ENCODE results near the gene XRRA1. TPM values are rescaled to one million over a fixed set of nuclear protein-coding genes. Genes with fewer than 3 reads are reported as not detected.

Gene XRRA1
- total and polyA plus RNA-seq, 2 of the 4 experiments (the other 2 are of a cell fraction): 5.4 to 6.3 TPM

DNA sequence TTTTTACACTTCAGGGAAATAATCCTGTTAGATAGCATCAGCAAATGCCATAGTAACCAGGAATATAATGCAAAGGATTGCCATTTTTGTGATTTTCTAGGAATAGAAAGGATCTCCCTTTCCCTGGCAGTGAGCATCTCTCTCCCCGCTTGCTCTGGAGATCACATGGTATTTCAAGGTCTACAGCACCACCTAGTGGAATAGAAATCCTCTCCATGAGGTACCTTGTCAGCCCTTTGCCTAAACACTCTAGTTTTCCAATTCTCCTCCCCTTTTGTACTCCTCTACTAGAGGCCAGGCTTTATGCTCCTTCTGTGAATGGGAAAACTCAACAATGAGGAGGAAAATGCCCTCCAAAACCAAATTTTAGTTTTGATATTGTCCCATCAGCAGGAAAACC is 78.4 kb downstream of the XRRA1 start:
- no peak overlapping the region for H2BK5ac ChIP-seq (ENCODE audit: low read depth, low read length, poor library complexity, severe bottlenecking)
- no peaks in the 10 kb centered on the region for H3K4me1 ChIP-seq (ENCODE audit: control insufficient read depth, insufficient read depth, low read length)
- H3K4ac ChIP-seq (ENCODE audit: low read depth, low read length): no peak overlapping the region
- no peak overlapping the region for H2BK20ac ChIP-seq (ENCODE audit: low read depth, low read length)
- DNase-seq (peak; percentile 66), ATAC-seq (ENCODE audit: low read depth) (peak; percentile 54; the same call in 1 of the 2 replicates)
- no peaks in the 10 kb centered on the region for H3K9me1 ChIP-seq (ENCODE audit: insufficient read depth, low read length)
- ChIA-PET POLR2A (ENCODE audit: unreplicated experiment) (no interaction called here), CTCF (no interaction called here)
- peaks cover 18% of the 10 kb centered on the region for H3K36me3 ChIP-seq (ENCODE audit: control insufficient read depth, insufficient read depth, low read length)
- H3K23ac ChIP-seq (ENCODE audit: low read depth, low read length): no peak overlapping the region
- H4K91ac ChIP-seq (ENCODE audit: insufficient read depth, low read depth, low read length): no peak overlapping the region
- H3K4me3 ChIP-seq (ENCODE audit: insufficient read depth, low read depth, low read length): no peak overlapping the region
- in situ Hi-C loops (cut with MboI; ENCODE audit: low sequenced_read_pairs) (loop anchor here (25.0 kb wide), 1 partner anchor 258 kb away; no protein-coding TSS in a partner anchor), intact Hi-C loops (cut with micrococcal nuclease) (loop anchor here (10.0 kb wide), 1 partner anchor 256 kb away; no protein-coding TSS in a partner anchor), dilution Hi-C loops (cut with HindIII; ENCODE audit: low sequenced_read_pairs, unreplicated experiment) (no loop called here)
- H3K27ac ChIP-seq (ENCODE audit: insufficient read depth, low read length): no peak overlapping the region
- BruUV-seq (replicated peaks): no TSS peak
- H2AK9ac ChIP-seq (replicated peaks; ENCODE audit: low read depth, low read length, poor library complexity): no peak overlapping the region
- H3K9ac ChIP-seq (ENCODE audit: low read depth, low read length): no peak overlapping the region
- WGBS, 2 experiments (ENCODE audit: extremely low coverage in 2 of 2, insufficient read length in 1 of 2): no CpG with 5 or more reads among the region's 1 CpG
- H2AK5ac ChIP-seq (ENCODE audit: low read depth, low read length): no peak overlapping the region
- H2BK15ac ChIP-seq (ENCODE audit: low read depth, low read length): no peak overlapping the region
- no peak overlapping the region for H3K4me2 ChIP-seq (ENCODE audit: low read depth, low read length)
- no peak overlapping the region for H2AFZ ChIP-seq (replicated peaks; ENCODE audit: low read length, poor library complexity)
- no peak overlapping the region for H3K18ac ChIP-seq (ENCODE audit: low read depth, low read length)
- no peaks in the 10 kb centered on the region for H3K27me3 ChIP-seq (ENCODE audit: control insufficient read depth, insufficient read depth, low read length)
- H4K20me1 ChIP-seq (ENCODE audit: insufficient read depth, low read length): no peaks in the 10 kb centered on the region
- no peak overlapping the region for H3K56ac ChIP-seq (ENCODE audit: extremely low read depth, insufficient read depth, low read length)
- no peak overlapping the region for H4K8ac ChIP-seq (ENCODE audit: low read depth in 2 of 2, low read length in 2 of 2)
- peaks cover 43% of the 10 kb centered on the region for H3K9me3 ChIP-seq (ENCODE audit: control insufficient read depth, insufficient read depth, low read length)
- H3K79me1 ChIP-seq (ENCODE audit: low read depth in 1 of 2, low read length in 2 of 2): no peaks in the 10 kb centered on the region; a peak in 2 of 4 replicates
- H3K14ac ChIP-seq (replicated peaks; ENCODE audit: low read depth, low read length): no peak overlapping the region
- no peak for TF ChIP-seq NFE2L2 (IDR thresholded peaks at IDR 0.05; ENCODE audit: low read depth, low read length)
- TF ChIP-seq, protein P1, sequence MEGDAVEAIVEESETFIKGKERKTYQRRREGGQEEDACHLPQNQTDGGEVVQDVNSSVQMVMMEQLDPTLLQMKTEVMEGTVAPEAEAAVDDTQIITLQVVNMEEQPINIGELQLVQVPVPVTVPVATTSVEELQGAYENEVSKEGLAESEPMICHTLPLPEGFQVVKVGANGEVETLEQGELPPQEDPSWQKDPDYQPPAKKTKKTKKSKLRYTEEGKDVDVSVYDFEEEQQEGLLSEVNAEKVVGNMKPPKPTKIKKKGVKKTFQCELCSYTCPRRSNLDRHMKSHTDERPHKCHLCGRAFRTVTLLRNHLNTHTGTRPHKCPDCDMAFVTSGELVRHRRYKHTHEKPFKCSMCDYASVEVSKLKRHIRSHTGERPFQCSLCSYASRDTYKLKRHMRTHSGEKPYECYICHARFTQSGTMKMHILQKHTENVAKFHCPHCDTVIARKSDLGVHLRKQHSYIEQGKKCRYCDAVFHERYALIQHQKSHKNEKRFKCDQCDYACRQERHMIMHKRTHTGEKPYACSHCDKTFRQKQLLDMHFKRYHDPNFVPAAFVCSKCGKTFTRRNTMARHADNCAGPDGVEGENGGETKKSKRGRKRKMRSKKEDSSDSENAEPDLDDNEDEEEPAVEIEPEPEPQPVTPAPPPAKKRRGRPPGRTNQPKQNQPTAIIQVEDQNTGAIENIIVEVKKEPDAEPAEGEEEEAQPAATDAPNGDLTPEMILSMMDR (conservative IDR thresholded peaks at IDR 0.05; ENCODE audit: low read depth, low read length): peak; percentile 47
- TF ChIP-seq, protein P2, sequence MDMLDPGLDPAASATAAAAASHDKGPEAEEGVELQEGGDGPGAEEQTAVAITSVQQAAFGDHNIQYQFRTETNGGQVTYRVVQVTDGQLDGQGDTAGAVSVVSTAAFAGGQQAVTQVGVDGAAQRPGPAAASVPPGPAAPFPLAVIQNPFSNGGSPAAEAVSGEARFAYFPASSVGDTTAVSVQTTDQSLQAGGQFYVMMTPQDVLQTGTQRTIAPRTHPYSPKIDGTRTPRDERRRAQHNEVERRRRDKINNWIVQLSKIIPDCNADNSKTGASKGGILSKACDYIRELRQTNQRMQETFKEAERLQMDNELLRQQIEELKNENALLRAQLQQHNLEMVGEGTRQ (IDR thresholded peaks at IDR 0.05; ENCODE audit: low read depth, low read length): no peak
- peak; percentile 67 for TF ChIP-seq RAD21 (IDR thresholded peaks at IDR 0.05; ENCODE audit: low read length)
- peak; percentile 44; the same call in 1 of the 2 replicates for TF ChIP-seq SMC3 (IDR thresholded peaks at IDR 0.05; ENCODE audit: low read depth, low read length)
- no peak overlapping the region for H2BK120ac ChIP-seq (ENCODE audit: low read depth, low read length)
- no peak overlapping the region for H4K5ac ChIP-seq (ENCODE audit: low read depth, low read length)
